GM12878 (cell line): Measurements from ENCODE around the gene PDXDC1. TPM values are rescaled to one million over a fixed set of nuclear protein-coding genes. Genes with fewer than 3 reads are reported as not detected.
"Not testable (repeated sequence)": the region's sequence is repeated elsewhere in the genome, so short reads cannot be mapped to it uniquely, and the experiment has no call there.

Source experiments
- ATAC-seq: fragments of 200-7000 bp; cut with Tn5 transposase; 3 replicates; pipeline ENCODE4 v1.9.1; 2020; ENCODE audit warnings: mild to moderate bottlenecking, moderate library complexity
- BruUV-seq: library from RNA; stranded (reverse); fragments of 400-500 nt; replicated peaks from 2 replicates; lab custom pipeline; 2021; lab: Mats Ljungman, UMichigan
- CTCF ChIA-PET: fragments of 300-600 bp; sonication (Branson Sonifier 250); formaldehyde crosslinking; extraction: SDS; loops from one replicate; lab custom pipeline; 2021; ENCODE audit warnings: inconsistent platforms; lab: Yijun Ruan, JAX
- POLR2A ChIA-PET: fragments of 350-600 bp; formaldehyde crosslinking; extraction: SDS; loops from one replicate; lab custom pipeline; 2021; ENCODE audit warnings: inconsistent platforms; lab: Charles Lee
- RAD21 ChIA-PET: fragments of 300-600 bp; sonication (Branson Sonifier 250); formaldehyde crosslinking; loops from one replicate; lab custom pipeline; 2023; ENCODE audit warnings: antibody characterized with exemption; ENCODE audit not compliant: unreplicated experiment; lab: Charles Lee
- SMC1A ChIA-PET: fragments of 300-600 bp; sonication (Branson Sonifier 250); formaldehyde crosslinking; loops from one replicate; lab custom pipeline; 2023; ENCODE audit not compliant: unreplicated experiment, uncharacterized antibody; lab: Charles Lee
- DNase-seq: peaks from one replicate; pipeline ENCODE4 v3.0.0-alpha.2; 2011; ENCODE audit warnings: low read depth, low spot score
- FAIRE-seq: peaks from 3 replicates; lab custom pipeline; 2011; peaks lifted over from hg19 to GRCh38; lab: Jason Lieb, UNC
- H2AFZ ChIP-seq: 2 replicates; pipeline ENCODE4 v1.6.0; 2011; ENCODE audit warnings: low read depth, low read length, control low read depth; ENCODE audit not compliant: control insufficient read depth
- H3K27ac ChIP-seq: 2 replicates; pipeline ENCODE4 v1.5.1; 2011; ENCODE audit warnings: control low read depth; ENCODE audit not compliant: control insufficient read depth, insufficient read depth
- H3K27me3 ChIP-seq, 2 experiments: replicated peaks in 1 of 2; 2 replicates each; pipeline versions ENCODE4 v1.6.0 to v1.6.1; 2011; ENCODE audit warnings: low read length in 1 of 2; ENCODE audit not compliant: control insufficient read depth in 2 of 2, insufficient read depth in 2 of 2
- H3K36me3 ChIP-seq, 2 experiments: 2 replicates each; pipeline ENCODE4 v1.5.1; 2011; ENCODE audit warnings: low read length in 1 of 2; ENCODE audit not compliant: control insufficient read depth in 2 of 2, insufficient read depth in 2 of 2
- H3K4me1 ChIP-seq: 2 replicates; pipeline ENCODE4 v1.6.1; 2011; ENCODE audit warnings: mild to moderate bottlenecking, low read length, moderate library complexity, mixed read lengths; ENCODE audit not compliant: control insufficient read depth, insufficient read depth
- H3K4me2 ChIP-seq: 2 replicates; pipeline ENCODE4 v1.6.0; 2011; ENCODE audit warnings: control low read depth; ENCODE audit not compliant: control insufficient read depth, insufficient read depth
- H3K4me3 ChIP-seq: fragments of 200-600 bp; sonication (generic); 2 replicates; pipeline ENCODE4 v1.5.1; 2016
- H3K79me2 ChIP-seq: 2 replicates; pipeline ENCODE4 v1.6.0; 2011; ENCODE audit warnings: low read length; ENCODE audit not compliant: control insufficient read depth, insufficient read depth
- H3K9ac ChIP-seq: 2 replicates; pipeline ENCODE4 v1.8.0; 2011; ENCODE audit warnings: low read length, control low read depth, mixed read lengths; ENCODE audit not compliant: control insufficient read depth, insufficient read depth
- H3K9me3 ChIP-seq: replicated peaks from 3 replicates; pipeline ENCODE4 v1.5.1; 2011; ENCODE audit warnings: mild to moderate bottlenecking, low read length; ENCODE audit not compliant: control insufficient read depth, insufficient read depth
- H4K20me1 ChIP-seq: 2 replicates; pipeline ENCODE4 v1.6.0; 2011; ENCODE audit not compliant: control insufficient read depth, insufficient read depth
- ELK1 ChIP-seq: IDR thresholded peaks from 2 replicates; pipeline ENCODE4 v1.6.1; 2012; ENCODE audit warnings: low read depth, low read length, improper control_type of control experiment
- GABPA ChIP-seq: IDR thresholded peaks from 2 replicates; pipeline ENCODE4 v1.6.1; 2014; ENCODE audit warnings: antibody characterized with exemption, low read depth, mild to moderate bottlenecking, inconsistent platforms
- SPI1 ChIP-seq: IDR thresholded peaks from 2 replicates; pipeline ENCODE4 v1.6.1; 2011; ENCODE audit warnings: low read depth, mild to moderate bottlenecking, low read length, moderate library complexity, borderline replicate concordance; ENCODE audit not compliant: insufficient read depth
- SUPT20H ChIP-seq: IDR thresholded peaks from 2 replicates; pipeline ENCODE4 v1.6.1; 2011; ENCODE audit warnings: low read depth, mild to moderate bottlenecking, low read length, moderate library complexity, borderline replicate concordance; ENCODE audit not compliant: control insufficient read depth
- YBX1 ChIP-seq: fragments of 450-650 bp; IDR thresholded peaks from 2 replicates; pipeline ENCODE4 v1.6.1; 2016; ENCODE audit warnings: antibody characterized with exemption
- ZSCAN29 ChIP-seq: fragments of 450-650 bp; IDR thresholded peaks from 2 replicates; pipeline ENCODE4 v1.6.1; 2017; ENCODE audit warnings: mild to moderate bottlenecking, moderate library complexity
- WGBS: methylation state at CpG from one replicate; pipeline ENCODE4 v1.1.6; 2016; ENCODE audit warnings: low lambda C conversion rate; ENCODE audit not compliant: insufficient replicate concordance, insufficient coverage; ENCODE audit errors: missing lambda C conversion rate; 5-methylcytosine and 5-hydroxymethylcytosine counted together
- in situ Hi-C: fragments of 300-500 bp; cut with MboI; formaldehyde crosslinking; loops from 9 replicates; pipeline ENCODE4 v1.14.3; 2018; ENCODE audit warnings: mixed read lengths
- intact Hi-C: fragments of 100-400 bp; cut with micrococcal nuclease; formaldehyde crosslinking; loops from one replicate; pipeline ENCODE4 v1.14.2; 2022; ENCODE audit not compliant: unreplicated experiment
- polyA plus RNA-seq, 11 experiments: library from polyadenylated mRNA; depleted of rRNA in 4 of 11; unstranded in 6 of 11; stranded (reverse) in 5 of 11; fragments of >200 nt; fragmentation: Nextera tagmentation in 4 of 11; fragmentation: Illumina TruSeq in 1 of 11; extraction: Ambion mirVana in 4 of 11; extraction: Trizol in 1 of 11; gene quantifications; 1 replicate in 1 of 11; 2 replicates in 10 of 11; pipeline versions ENCODE4 v1.2.1 to v1.2.3, GENCODE V29; 2011 to 2016; ENCODE audit warnings: inconsistent platforms in 2 of 11, missing spikeins in 2 of 11, low read depth in 1 of 11
- total RNA-seq, 4 experiments: library from RNA; depleted of rRNA in 3 of 4; stranded (reverse); fragments of >200 nt in 3 of 4; fragmentation: Illumina TruSeq in 1 of 4; extraction: Trizol in 1 of 4; gene quantifications; 2 replicates each; pipeline versions ENCODE4 v1.2.1 to v1.2.3, GENCODE V29; 2013 to 2021

Gene PDXDC1
- total and polyA plus RNA-seq, 10 of the 15 experiments (the other 5 are each of a cell fraction or from before 2014, with no cell fraction given), result 6.1 to 78.2 (median 53.8) TPM

- no TSS peak for BruUV-seq
- no peak for FAIRE-seq
- no peak overlapping the region for H3K27ac ChIP-seq
- ATAC-seq, result no peak
- no peaks in the 10 kb centered on the region for H3K9me3 ChIP-seq
- H3K36me3 ChIP-seq, result no peaks in the 10 kb centered on the region
- H3K27me3 ChIP-seq, result peaks cover 0 to 3% of the 10 kb centered on the region in 2 experiments; a peak in 2 of 4 replicates
- H3K4me2 ChIP-seq, result no peak overlapping the region
- H3K4me1 ChIP-seq, result no peaks in the 10 kb centered on the region
- SMC1A ChIA-PET, result no interaction called here
- no peak overlapping the region for H3K9ac ChIP-seq
- DNase-seq, result no peak
- intact Hi-C loops, result no loop called here
- H3K4me3 ChIP-seq, result no peak overlapping the region
- RAD21 ChIA-PET, result no interaction called here
- no peak for TF ChIP-seq ELK1
- TF ChIP-seq YBX1, result no peak
- no peak for TF ChIP-seq ZSCAN29
- TF ChIP-seq GABPA, result no peak
- TF ChIP-seq SPI1, result no peak
- no peak for TF ChIP-seq SUPT20H
- in situ Hi-C loops, result no loop called here
- CTCF ChIA-PET, result interaction anchor here (1.2 kb wide), 1 partner anchor 135 kb away, joined by 3 read pairs; no protein-coding TSS in a partner anchor
- WGBS, result 63% methylated on average over 17 of the region's 17 CpGs
- H2AFZ ChIP-seq, result no peak overlapping the region
- POLR2A ChIA-PET, result no interaction called here
- no peaks in the 10 kb centered on the region for H4K20me1 ChIP-seq
- no peaks in the 10 kb centered on the region for H3K79me2 ChIP-seq
Observed at GRCh38 chr16:14965328-14965727, 9.5 kb upstream of the PDXDC1 start.

GRCh38 chr16:14969795-14970194 lies 5.0 kb upstream of the PDXDC1 start:
- H3K79me2 ChIP-seq, SMC1A ChIA-PET, H3K36me3 ChIP-seq, H3K27ac ChIP-seq, H3K9me3 ChIP-seq, H3K4me1 ChIP-seq, H3K27me3 ChIP-seq, BruUV-seq, ATAC-seq, FAIRE-seq, RAD21 ChIA-PET, H4K20me1 ChIP-seq, DNase-seq, POLR2A ChIA-PET, H3K4me2 ChIP-seq, in situ Hi-C loops, H3K4me3 ChIP-seq, H3K9ac ChIP-seq, intact Hi-C loops, H2AFZ ChIP-seq: not testable (repeated sequence)
- CTCF ChIA-PET, result interaction anchor here (0.6 kb wide), 1 partner anchor 62 kb away, joined by 3 read pairs; no protein-coding TSS in a partner anchor
- WGBS, result 69% methylated on average over 3 of the region's 3 CpGs

GRCh38 chr16:14971621-14972228 lies 3.1 kb upstream of the PDXDC1 start:
- CTCF ChIA-PET, FAIRE-seq, H3K4me1 ChIP-seq, H3K4me3 ChIP-seq, in situ Hi-C loops, H3K4me2 ChIP-seq, H3K27ac ChIP-seq, ATAC-seq, POLR2A ChIA-PET, SMC1A ChIA-PET, H3K9ac ChIP-seq, BruUV-seq, DNase-seq, H3K27me3 ChIP-seq, H4K20me1 ChIP-seq, intact Hi-C loops, RAD21 ChIA-PET, H2AFZ ChIP-seq, H3K36me3 ChIP-seq, H3K9me3 ChIP-seq: not testable (repeated sequence)
- 80% methylated on average over 12 of the region's 12 CpGs for WGBS
- peaks cover 17% of the 10 kb centered on the region for H3K79me2 ChIP-seq
